Left renal pelvis (tissue), 4 donors: Measurements from ENCODE around the gene NEUROG2. TPM values are rescaled to one million over a fixed set of nuclear protein-coding genes. Genes with fewer than 3 reads are reported as not detected.
"Not testable (repeated sequence)": the region's sequence is repeated elsewhere in the genome, so short reads cannot be mapped to it uniquely, and the experiment has no call there.

ENCODE experiments used
- DNase-seq, 4 donors: peaks; one replicate each; pipeline ENCODE4 v3.0.0-alpha.2; 2013; ENCODE audit warnings: low read depth in 4 of 4, low spot score in 3 of 4
- polyA plus RNA-seq, 4 donors: library from polyadenylated mRNA; unstranded; fragments of 120-200 nt; gene quantifications; one replicate each; pipeline ENCODE4 v1.2.1, GENCODE V29; 2013; ENCODE audit not compliant: insufficient read length in 4 of 4

Gene NEUROG2
- polyA plus RNA-seq = not detected

- DNase-seq = no peak
Measured at GRCh38 chr4:112516066-112516470, at the start of gene NEUROG2. NEUROG2 (minus strand) TSS chr4:112516180; CDS start chr4:112515475, 705 bp downstream.

GRCh38 chr4:112564706-112565270, 48.8 kb upstream of the NEUROG2 start:
- DNase-seq = no peak

DNA sequence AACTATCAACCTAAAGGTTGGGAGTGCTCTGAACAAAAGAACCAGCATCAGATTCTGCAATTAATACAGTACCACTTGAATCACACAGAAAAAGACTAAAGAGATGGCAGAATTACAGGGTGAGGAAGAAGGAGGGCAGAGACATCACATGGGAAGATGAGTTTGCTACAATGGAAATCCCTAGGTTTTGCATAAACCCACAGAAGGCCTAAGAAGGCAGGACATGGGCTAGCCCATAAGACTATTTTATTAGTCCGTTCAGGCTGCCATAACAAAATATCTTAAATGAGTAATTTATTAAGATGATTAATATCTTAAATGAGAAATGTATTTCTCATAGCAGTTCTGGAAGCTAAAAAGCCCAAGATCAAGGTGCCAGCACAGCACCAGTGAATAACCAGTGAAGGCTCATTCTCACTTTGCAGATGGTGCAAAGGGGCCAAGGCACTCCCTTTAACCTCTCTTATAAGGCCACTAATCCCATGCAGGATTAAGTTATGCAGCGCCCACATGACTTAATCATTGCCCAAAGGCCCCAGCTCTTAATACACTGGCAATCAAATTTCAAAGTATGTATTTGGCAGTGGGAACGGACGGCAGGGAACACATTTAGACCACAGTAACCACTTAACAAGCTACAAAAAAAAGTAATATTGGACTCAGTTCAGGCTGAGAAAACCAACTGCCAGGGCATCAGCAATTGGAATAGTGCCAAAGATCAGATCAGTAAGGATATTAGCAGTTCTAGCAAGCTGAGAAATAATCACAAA, 47.6 kb upstream of the NEUROG2 start:
- no peak for DNase-seq

DNA sequence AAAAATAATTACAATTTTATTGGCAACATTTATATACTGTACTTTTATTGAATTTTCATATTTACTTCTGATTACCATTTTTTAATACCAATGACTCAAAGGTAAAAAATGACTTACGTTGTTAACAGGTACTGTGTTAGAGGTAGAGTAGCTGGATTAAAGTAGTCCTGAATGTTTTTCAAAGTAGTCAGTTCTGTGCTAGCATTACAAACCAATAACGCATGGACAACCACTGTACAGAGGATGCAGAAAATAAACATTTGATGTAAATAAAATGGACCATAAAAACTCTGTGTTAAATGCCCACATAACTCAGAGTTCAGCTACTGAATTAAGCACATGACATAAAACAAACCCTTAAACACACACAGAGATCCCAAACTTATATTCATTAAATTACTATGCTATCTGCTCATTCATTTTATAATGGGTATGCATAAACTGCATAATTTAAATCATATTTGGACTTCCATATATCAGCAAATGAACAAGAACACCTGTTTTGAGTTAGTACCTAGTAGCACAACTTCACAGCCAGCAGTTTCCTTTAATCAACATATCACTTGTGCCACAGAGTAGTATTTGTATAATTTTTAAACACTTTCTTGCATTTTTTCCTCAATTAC, 46.4 kb upstream of the NEUROG2 start:
- no peak for DNase-seq

GRCh38 chr4:112560084-112560483, 44.1 kb upstream of the NEUROG2 start:
- DNase-seq = no peak

DNA sequence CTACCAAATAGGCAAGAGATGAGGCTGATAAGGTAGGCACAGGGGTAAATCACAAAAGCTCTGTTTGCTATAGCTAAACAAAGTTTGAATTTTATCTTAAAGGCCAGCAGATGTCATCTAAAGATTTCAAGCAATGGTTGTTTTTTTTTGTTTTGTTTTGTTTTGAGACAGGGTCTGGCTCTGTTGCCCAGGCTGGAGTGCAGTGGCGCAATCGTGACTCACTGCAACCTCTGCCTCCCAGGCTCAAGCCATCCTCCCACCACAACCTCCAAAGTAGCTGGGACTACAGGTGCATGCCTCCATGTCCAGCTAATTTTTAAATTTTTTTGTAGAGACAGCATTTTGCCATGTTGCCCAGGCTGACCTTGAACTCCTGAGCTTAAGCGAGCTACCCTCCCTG, 43.1 kb upstream of the NEUROG2 start:
- DNase-seq = no peak

DNA sequence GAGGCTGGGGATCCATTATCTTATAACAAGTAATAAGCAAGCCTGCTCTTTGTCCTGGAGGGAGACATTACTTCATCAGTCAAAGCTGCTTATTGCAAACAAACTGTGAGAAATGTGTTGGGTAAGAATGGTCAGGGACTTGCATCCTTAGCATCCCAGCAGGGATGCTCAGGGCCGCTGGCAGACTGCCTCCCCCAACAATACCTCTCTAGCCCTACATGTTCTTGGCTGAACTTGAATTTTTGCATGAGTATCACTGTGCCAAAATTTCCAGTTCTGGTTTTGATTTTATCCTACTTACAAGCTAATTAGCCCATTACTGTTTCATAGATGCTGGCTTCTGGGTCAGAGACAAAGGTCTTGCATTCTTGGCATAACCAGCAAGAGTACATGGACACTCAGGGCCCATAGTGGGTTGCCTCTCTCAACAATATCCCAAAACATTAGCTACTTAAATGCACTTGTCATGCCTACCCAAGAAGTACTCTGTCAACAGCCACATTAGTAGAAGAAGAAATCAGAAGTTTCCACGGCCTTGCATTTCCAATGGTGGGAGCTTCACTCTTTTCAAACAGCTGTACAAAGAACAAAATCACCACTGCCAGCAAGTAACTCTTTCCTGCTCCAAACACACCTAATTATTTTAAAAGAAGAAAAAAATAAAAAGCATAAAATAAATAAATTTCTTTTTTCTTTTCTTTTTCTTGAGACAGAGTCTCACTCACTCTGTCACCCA, 41.9 kb upstream of the NEUROG2 start:
- DNase-seq = no peak

DNA sequence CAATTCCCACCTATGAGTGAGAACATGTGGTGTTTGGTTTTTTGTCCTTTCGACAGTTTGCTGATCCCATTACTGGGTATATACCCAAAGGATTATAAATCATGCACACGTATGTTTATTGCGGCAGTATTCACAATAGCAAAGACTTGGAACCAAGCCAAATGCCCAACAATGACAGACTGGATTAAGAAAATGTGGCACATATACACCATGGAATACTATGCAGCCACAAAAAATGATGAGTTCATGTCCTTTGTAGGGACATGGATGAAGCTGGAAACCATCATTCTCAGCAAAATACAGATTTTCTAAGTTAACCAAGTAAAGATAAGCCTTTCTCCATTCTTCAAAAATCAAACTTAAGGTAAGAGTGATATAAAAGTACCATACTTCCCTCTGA, 38.3 kb upstream of the NEUROG2 start:
- not testable (repeated sequence) for DNase-seq

- DNase-seq = no peak
Measured at GRCh38 chr4:112552668-112553067, 36.7 kb upstream of the NEUROG2 start.

- DNase-seq = no peak
Measured at GRCh38 chr4:112550728-112551127, 34.7 kb upstream of the NEUROG2 start.

GRCh38 chr4:112546476-112546875, 30.5 kb upstream of the NEUROG2 start:
- DNase-seq = no peak

DNA sequence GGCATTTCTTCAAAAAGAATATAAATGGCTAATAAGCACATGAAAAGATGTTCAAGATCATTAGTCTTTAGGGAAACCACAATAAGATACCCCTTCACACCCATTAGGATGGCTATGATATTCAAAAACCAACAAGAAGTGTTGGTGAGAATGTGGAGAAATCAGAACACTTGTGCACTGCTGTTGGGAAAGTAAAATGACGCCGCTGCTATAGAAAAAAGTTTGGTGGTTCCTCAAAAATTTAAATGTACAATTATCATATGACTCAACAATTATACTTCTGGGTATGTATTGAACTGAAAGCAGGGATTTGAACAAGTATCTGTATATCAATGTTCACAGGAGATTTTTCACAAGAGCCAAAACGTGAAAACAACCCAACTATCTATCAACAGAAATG, 29.4 kb upstream of the NEUROG2 start:
- no peak for DNase-seq

DNA sequence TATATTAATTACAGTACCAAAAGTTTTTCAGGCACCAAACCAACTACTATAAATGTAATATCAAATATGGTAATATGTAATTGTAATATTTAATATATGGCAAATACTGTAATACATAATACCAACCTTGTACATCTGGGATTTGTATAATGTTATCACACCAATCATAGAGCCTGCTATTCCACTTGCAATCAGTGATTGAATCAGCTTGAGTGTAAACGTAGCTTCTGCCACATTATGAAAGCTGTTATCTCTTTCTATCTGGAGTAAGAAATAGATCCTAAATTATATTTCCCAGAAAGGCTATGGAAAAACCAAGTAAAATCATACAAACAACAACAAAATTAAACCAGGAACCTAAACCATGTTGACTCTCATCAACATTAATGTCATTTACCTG, 24.7 kb upstream of the NEUROG2 start:
- DNase-seq = no peak

GRCh38 chr4:112536123-112536522, 20.1 kb upstream of the NEUROG2 start:
- DNase-seq = no peak

DNA sequence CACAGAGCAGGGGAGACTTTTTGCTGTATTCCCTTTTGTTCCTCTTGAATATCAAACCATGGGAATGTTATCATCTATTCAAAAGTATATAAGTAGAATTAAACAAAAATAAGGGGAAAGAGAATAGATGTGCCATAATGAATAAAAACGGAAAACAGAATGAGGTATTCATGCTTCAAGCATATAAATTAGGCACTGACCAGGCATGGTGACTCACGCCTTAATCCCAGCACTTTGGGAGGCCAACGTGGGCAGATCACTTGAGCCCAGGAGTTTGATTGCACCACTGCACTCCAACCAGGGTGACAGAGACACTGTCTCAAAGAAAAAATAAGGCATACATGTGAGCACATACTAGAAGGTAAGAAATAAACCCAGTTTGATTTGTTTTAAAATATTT, 16.3 kb upstream of the NEUROG2 start:
- no peak for DNase-seq

DNA sequence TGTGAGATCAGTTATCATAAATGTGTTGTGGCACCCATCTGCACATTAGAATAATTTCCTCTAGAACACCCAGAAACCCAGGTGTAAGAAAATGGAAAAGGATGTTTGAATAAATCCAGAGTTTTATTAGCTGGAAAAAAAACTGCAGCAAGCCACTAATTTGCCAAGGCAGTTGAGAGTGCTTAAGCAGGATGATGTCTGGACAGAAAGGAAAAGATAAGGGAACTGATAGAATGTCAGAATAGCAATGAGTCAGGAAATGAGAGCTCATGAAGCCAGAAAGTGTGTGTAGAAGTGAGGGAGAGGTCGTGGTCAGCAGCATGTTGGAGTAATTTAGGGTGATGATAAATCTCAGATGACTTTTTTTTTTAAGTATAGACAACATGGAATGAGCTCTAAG, 15.2 kb upstream of the NEUROG2 start:
- DNase-seq = no peak

DNA sequence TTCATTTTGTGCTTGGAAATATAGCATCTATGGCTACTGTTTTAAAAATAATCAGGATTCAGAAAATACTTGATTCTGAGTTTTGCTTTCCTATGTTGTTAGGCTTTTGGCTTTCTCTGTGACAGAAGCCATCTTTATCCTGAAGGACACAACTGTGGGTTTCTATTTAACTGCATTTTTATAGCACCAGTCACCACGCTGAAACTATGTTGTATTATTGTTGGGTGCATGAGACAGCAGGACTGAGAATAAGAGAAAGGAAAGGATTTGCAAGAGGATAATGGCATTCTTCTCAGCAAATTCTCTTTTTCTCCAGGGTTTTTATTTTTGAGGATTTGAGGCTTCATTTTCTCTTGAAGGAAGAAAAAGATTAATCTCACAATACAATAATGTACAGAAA, 10.1 kb upstream of the NEUROG2 start:
- no peak for DNase-seq

DNA sequence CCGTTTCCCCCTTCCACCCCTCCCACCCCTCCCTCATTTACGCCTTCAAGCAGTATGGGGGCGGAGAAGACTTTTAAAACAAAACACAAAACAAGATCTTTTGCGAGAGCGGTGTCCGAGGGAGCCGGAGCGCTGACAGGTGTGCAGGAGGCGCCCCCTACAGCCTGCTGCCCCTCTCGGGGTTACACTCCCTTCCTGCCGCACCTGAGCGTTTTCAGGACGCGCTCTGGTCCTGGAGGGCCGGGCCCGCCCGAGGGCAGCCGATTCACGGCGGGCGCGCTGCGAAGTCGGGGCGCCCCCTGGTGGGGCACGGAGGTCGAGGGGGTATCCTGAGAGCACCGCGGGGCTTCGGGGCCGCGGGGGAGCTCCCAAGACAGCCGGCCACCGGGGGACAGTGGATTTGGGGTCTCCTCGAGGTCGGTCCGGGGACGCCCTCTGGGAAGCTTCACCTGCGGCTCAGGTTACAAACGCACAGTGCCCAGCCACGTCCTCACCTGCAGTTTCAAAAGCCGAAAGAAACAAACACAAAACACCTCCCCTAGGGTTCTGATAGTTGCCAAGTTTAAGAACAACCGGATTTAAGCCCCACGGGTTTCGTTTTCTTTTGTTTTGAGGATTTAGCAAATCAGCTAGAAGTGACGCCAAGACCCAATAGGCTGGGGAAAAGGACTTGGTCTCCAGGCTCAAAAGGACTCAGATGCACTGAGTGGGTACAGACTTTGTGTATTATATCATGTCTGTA, 8.0 kb upstream of the NEUROG2 start:
- no peak for DNase-seq

DNA sequence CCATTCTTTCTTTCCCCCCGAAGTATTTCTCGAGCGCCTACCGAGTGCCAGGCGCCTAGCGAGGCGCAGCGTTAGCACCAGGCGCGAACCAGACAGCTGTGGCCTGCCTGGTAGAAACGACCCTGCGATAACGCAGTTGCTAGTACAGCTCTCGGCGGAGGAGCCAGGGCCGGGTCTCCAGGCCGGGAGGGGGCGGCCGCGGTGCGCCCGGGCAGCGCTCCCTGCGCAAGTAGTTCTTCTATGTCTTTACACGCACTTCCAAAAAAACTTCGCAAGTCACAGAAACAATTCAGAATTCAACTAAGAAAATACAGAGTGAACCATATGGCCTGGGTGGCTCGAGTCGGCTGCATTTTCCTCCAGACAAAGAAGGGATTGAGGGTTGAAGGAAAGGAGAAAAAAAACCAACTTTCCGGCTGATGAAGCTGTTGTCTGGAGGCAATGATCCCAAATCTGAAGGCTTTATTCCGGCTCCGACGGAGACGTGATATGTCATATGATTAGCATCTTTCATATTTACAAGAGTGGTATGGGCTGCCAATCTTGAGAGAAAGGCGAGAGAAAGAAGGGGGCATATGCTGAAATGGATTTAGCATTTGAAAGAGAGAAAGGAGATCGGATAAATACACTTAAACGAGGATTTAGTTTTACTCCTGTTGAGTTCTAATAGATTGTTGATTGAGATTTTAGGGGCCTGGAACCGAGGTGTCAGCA, 7.2 kb upstream of the NEUROG2 start:
- no peak for DNase-seq

GRCh38 chr4:112522431-112522830, 6.5 kb upstream of the NEUROG2 start:
- DNase-seq = not testable (repeated sequence)
